HG03521 (cell line): ENCODE measurements around the gene PDCD4.
A peak's percentile ranks its signal among the peaks of the same experiment; 100 is the strongest.

Experiments
- ATAC-seq: cut with Tn5 transposase; IDR thresholded peaks from one replicate; pipeline ENCODE4 v1.9.1; 2021; ENCODE audit warnings: mild to moderate bottlenecking, moderate library complexity; ENCODE audit not compliant: unreplicated experiment

PDCD4 gene

GRCh38 chr10:110871298-110872084 is at the start of gene PDCD4:
Gene PDCD4 (plus strand): TSS chr10:110871928. CDS start chr10:110876028, 4,100 bp downstream.
- ATAC-seq: peak; percentile 79

GRCh38 chr10:110822035-110822711 is 49.6 kb upstream of the PDCD4 start:
- ATAC-seq: no peak

- no peak for ATAC-seq
Observed at GRCh38 chr10:110822712-110823311, 48.9 kb upstream of the PDCD4 start.

GRCh38 chr10:110824152-110824441 is 47.6 kb upstream of the PDCD4 start:
- no peak for ATAC-seq

- no peak for ATAC-seq
Observed at GRCh38 chr10:110824660-110825059, 47.1 kb upstream of the PDCD4 start.

- no peak for ATAC-seq
Observed at GRCh38 chr10:110825508-110825907, 46.2 kb upstream of the PDCD4 start.

- ATAC-seq: no peak
Observed at GRCh38 chr10:110827410-110827809, 44.3 kb upstream of the PDCD4 start.

GRCh38 chr10:110827875-110828274 is 43.9 kb upstream of the PDCD4 start:
- ATAC-seq: no peak

- no peak for ATAC-seq
Observed at GRCh38 chr10:110828525-110828924, 43.2 kb upstream of the PDCD4 start.

- no peak for ATAC-seq
Observed at GRCh38 chr10:110829721-110830410, 41.9 kb upstream of the PDCD4 start.

- ATAC-seq: no peak
Observed at GRCh38 chr10:110833234-110833940, 38.3 kb upstream of the PDCD4 start.

GRCh38 chr10:110833941-110834628 is 37.6 kb upstream of the PDCD4 start:
- ATAC-seq: no peak

GRCh38 chr10:110834629-110835301 is 37.0 kb upstream of the PDCD4 start:
- no peak for ATAC-seq

- no peak for ATAC-seq
Observed at GRCh38 chr10:110835841-110836240, 35.9 kb upstream of the PDCD4 start.

- no peak for ATAC-seq
Observed at GRCh38 chr10:110836706-110837105, 35.0 kb upstream of the PDCD4 start.

- ATAC-seq: no peak
Observed at GRCh38 chr10:110837418-110838171, 34.1 kb upstream of the PDCD4 start.

- ATAC-seq: no peak
Observed at GRCh38 chr10:110840225-110840922, 31.4 kb upstream of the PDCD4 start.

GRCh38 chr10:110840923-110841428 is 30.8 kb upstream of the PDCD4 start:
- ATAC-seq: no peak
